OCI-LY3 (cell line): ENCODE results near the gene ANKDD1B.

Source experiments
- CTCF ChIP-seq: fragments of 200-600, 300-600 bp; sonication (generic); IDR thresholded peaks from 2 replicates; pipeline ENCODE4 v1.5.1; 2014; ENCODE audit warnings: antibody characterized with exemption, low read length, low read depth
- EZH2phosphoT487 ChIP-seq: fragments of 200-600 bp; shearing (Covaris generic); IDR thresholded peaks from 2 replicates; pipeline ENCODE4 v1.6.1; 2018; ENCODE audit warnings: antibody characterized with exemption, mixed run types, low read depth

GRCh38 chr5:75626959-75627358, 15.7 kb downstream of the ANKDD1B start:
- no peak for TF ChIP-seq CTCF
- TF ChIP-seq EZH2phosphoT487: no peak
